Measurements from ENCODE around the gene RNASEH2C.

- TF ChIP-seq, protein P1, sequence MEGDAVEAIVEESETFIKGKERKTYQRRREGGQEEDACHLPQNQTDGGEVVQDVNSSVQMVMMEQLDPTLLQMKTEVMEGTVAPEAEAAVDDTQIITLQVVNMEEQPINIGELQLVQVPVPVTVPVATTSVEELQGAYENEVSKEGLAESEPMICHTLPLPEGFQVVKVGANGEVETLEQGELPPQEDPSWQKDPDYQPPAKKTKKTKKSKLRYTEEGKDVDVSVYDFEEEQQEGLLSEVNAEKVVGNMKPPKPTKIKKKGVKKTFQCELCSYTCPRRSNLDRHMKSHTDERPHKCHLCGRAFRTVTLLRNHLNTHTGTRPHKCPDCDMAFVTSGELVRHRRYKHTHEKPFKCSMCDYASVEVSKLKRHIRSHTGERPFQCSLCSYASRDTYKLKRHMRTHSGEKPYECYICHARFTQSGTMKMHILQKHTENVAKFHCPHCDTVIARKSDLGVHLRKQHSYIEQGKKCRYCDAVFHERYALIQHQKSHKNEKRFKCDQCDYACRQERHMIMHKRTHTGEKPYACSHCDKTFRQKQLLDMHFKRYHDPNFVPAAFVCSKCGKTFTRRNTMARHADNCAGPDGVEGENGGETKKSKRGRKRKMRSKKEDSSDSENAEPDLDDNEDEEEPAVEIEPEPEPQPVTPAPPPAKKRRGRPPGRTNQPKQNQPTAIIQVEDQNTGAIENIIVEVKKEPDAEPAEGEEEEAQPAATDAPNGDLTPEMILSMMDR (IDR thresholded peaks at IDR 0.05), result no peak
- TF ChIP-seq ZFX (IDR thresholded peaks at IDR 0.05; ENCODE audit: borderline replicate concordance), result no peak
Observed at GRCh38 chr11:65727865-65728264, 7.3 kb upstream of the RNASEH2C start.
